Breast epithelium (tissue), 4 donors: Measurements from ENCODE around the gene ERI2. TPM values are rescaled to one million over a fixed set of nuclear protein-coding genes. Genes with fewer than 3 reads are reported as not detected.
"Not testable (repeated sequence)": the region's sequence is repeated elsewhere in the genome, so short reads cannot be mapped to it uniquely, and the experiment has no call there.

Experiments used
- DNase-seq, 2 donors: peaks; one replicate each; pipeline ENCODE4 v3.0.0-alpha.2; 2019; ENCODE audit warnings: low spot score in 2 of 2
- H3K27ac ChIP-seq, 2 donors: fragments of 200-600 bp; sonication (generic) in 1 of 2; one replicate each; pipeline ENCODE4 v1.5.1; 2016 to 2019; ENCODE audit warnings: mild to moderate bottlenecking in 1 of 2
- H3K27me3 ChIP-seq, 2 donors: fragments of 200-600 bp; sonication (generic) in 1 of 2; one replicate each; pipeline versions ENCODE4 v1.5.1 to v1.6.0; 2017 to 2019; ENCODE audit warnings: control low read depth in 1 of 2, mild to moderate bottlenecking in 1 of 2
- H3K36me3 ChIP-seq: fragments of 200-600 bp; one replicate; pipeline ENCODE4 v1.5.1; 2019
- H3K4me1 ChIP-seq, 2 donors: fragments of 200-600 bp; sonication (generic); one replicate each; pipeline ENCODE4 v1.5.1; 2016 to 2019; ENCODE audit warnings: control low read depth in 1 of 2
- H3K4me3 ChIP-seq, 3 donors: fragments of 200-600 bp; sonication (generic); 1 replicate in 2 of 3; 2 replicates in 1 of 3; pipeline ENCODE4 v1.5.1; 2016 to 2019; ENCODE audit warnings: mild to moderate bottlenecking in 3 of 3, moderate library complexity in 2 of 3
- H3K9me3 ChIP-seq, 2 donors: fragments of 200-600 bp; sonication (generic) in 1 of 2; one replicate each; pipeline ENCODE4 v1.5.1; 2016 to 2019; ENCODE audit warnings: control low read depth in 1 of 2
- CTCF ChIP-seq, 3 donors: fragments of 450-650 bp; IDR thresholded peaks; one replicate each; pipeline ENCODE4 v1.5.1; 2016 to 2017; ENCODE audit warnings: antibody characterized with exemption in 3 of 3, mild to moderate bottlenecking in 3 of 3, moderate library complexity in 3 of 3
- POLR2A ChIP-seq: fragments of 450-650 bp; IDR thresholded peaks from one replicate; pipeline ENCODE4 v1.6.1; 2016; ENCODE audit warnings: antibody characterized with exemption, mild to moderate bottlenecking, moderate library complexity
- POLR2AphosphoS5 ChIP-seq, 3 donors: sonication (generic); formaldehyde crosslinking; IDR thresholded peaks; one replicate each; pipeline ENCODE4 v1.6.1; 2017; ENCODE audit warnings: antibody characterized with exemption in 3 of 3
- intact Hi-C: fragments of 100-400 bp; cut with DNase I; formaldehyde crosslinking; loops from one replicate; pipeline ENCODE4 v1.15.1; 2023; ENCODE audit warnings: low total_unique reads
- total RNA-seq, 3 donors: library from RNA; depleted of rRNA; stranded (reverse); fragments of >200 nt; gene quantifications; one replicate each; pipeline ENCODE4 v1.1.0, GENCODE V29; 2016

The ERI2 gene
- total RNA-seq, 3 donors from 2014 or later: 21.8 to 33.2 (median 26.2) TPM

DNA sequence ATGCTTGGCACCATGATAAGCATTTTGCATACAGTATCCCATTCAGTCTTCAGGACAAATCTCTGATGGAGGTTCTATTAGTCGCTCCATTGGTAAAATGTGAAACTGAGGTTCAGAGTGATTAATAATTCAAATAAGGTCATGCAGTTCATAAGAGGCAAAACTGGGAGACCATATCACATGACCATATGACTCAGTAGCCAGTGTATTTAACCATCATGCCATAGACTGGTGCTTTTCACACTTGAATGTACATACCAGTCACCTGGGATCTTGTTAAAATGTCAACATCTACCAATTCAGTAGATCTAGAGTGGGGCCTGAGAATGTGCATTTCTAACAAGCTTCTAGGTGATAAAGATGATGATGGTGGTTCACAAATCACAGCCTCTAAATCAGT, 38.2 kb downstream of the ERI2 start:
- Histone ChIP-seq H3K27me3 (no peaks in the 10 kb centered on the region), H3K4me1 (no peaks in the 10 kb centered on the region), H3K9me3 (no peaks in the 10 kb centered on the region), H3K36me3 (no peaks in the 10 kb centered on the region), H3K27ac (no peak overlapping the region), H3K4me3 (no peak overlapping the region)
- TF ChIP-seq CTCF (IDR thresholded peaks at IDR 0.05): no peak
- TF ChIP-seq POLR2AphosphoS5 (IDR thresholded peaks at IDR 0.05): no peak
- no peak for TF ChIP-seq POLR2A
- DNase-seq: no peak
- intact Hi-C loops: no loop called here

DNA sequence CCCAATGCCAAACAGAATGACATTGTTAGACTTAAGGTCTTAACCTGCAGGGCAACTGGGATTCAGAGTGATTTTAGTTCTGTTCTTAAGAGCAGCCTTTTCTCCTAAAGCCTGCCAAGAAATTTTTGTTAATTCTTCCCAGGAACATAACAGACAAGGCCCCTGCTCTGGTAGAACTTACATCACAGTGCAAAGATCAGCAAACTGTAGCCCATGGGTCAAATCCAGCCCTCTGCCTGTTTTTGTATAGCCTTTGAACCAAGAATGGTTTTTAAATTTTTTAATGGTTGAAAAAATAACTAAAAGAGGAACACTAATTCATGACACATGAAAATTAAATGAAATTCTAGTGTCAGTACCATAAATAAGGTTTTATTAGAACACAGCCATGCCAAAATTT, 38.7 kb downstream of the ERI2 start:
- Histone ChIP-seq H3K27me3 (no peaks in the 10 kb centered on the region), H3K4me3 (no peak overlapping the region), H3K36me3 (no peaks in the 10 kb centered on the region), H3K4me1 (no peaks in the 10 kb centered on the region), H3K27ac (no peak overlapping the region), H3K9me3 (no peaks in the 10 kb centered on the region)
- no peak for TF ChIP-seq POLR2A
- intact Hi-C loops: no loop called here
- no peak for DNase-seq

GRCh38 chr16:20766294-20766693, 40.0 kb downstream of the ERI2 start:
- Histone ChIP-seq H3K27ac (no peak overlapping the region), H3K4me1 (no peaks in the 10 kb centered on the region), H3K9me3 (no peaks in the 10 kb centered on the region), H3K4me3 (no peak overlapping the region), H3K36me3 (no peaks in the 10 kb centered on the region), H3K27me3 (no peaks in the 10 kb centered on the region)
- TF ChIP-seq CTCF (IDR thresholded peaks at IDR 0.05) (no peak), POLR2AphosphoS5 (IDR thresholded peaks at IDR 0.05) (no peak), POLR2A (no peak)
- intact Hi-C loops: no loop called here
- no peak for DNase-seq

- TF ChIP-seq CTCF (IDR thresholded peaks at IDR 0.05) (no peak), POLR2AphosphoS5 (IDR thresholded peaks at IDR 0.05) (no peak), POLR2A (no peak)
- Histone ChIP-seq H3K27ac (no peak overlapping the region), H3K4me3 (no peak overlapping the region), H3K9me3 (no peaks in the 10 kb centered on the region), H3K36me3 (no peaks in the 10 kb centered on the region), H3K27me3 (no peaks in the 10 kb centered on the region), H3K4me1 (no peaks in the 10 kb centered on the region)
- DNase-seq: no peak
- intact Hi-C loops: no loop called here
Measured at GRCh38 chr16:20765732-20766131, 40.5 kb downstream of the ERI2 start.

DNA sequence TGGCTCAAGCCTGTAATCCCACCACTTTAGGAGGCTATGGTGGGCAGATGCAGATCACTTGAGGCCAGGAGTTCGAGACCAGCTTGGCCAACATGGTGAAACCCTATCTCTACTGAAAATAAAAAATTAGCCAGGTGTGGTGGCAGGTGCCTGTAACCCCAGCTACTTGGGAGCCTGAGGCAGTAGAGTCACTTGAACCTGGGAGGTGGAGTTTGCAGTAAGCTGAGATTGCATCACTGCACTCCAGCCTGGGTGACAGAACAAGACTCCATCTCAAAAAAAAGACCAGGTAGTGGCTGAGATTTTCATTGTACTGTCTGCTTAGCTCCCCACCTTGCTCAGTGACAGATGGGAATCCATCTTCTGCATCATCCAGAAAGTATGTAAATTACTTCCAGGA, 41.8 kb downstream of the ERI2 start:
- H3K36me3 ChIP-seq, DNase-seq, H3K27me3 ChIP-seq, H3K27ac ChIP-seq, H3K4me3 ChIP-seq, H3K9me3 ChIP-seq, intact Hi-C loops, H3K4me1 ChIP-seq: not testable (repeated sequence)

DNA sequence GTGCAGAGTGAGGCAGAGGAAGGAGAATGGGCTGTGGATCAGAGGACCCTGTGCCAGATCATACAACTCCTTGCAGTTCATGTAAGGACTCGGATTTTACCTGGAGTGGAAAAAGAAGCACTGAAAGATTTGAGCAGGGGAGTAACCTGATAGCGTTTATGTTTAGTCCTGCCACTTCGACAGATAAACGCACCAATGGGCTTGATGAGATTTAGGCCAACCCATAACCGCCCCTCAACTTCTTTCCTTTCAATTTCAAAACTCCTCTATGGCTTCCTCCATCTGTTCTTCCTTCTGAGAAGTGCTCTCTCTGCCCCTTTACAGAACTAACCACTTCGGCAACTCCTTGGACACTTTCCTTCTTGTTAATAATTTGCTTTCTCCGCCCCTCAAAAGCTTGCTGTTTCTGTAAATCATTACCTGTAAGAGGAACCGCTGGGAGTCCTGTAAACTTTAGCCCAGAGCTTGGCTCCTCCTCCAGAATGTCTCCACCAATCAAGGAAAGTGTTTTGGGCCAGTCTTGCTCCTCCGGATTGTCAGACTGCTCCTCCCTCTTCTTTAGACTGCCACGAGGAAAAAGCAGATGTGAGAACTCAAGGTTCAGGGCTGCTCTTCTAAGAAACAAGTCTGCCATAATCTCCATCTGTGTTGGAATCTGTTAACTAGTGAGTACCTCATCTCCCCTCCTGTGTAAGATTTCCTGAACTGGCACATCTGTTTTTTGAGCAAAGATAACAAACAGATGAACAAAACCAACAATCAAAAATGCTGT, 42.6 kb downstream of the ERI2 start, which contains the start of gene ACSM3:
ACSM3 (plus strand) TSS at position 554 of the 772 bp plus-strand sequence. CDS start 6,021 bp downstream, outside the sequence.
- H3K9me3 ChIP-seq: no peaks in the 10 kb centered on the region
- TF ChIP-seq CTCF (IDR thresholded peaks at IDR 0.05) (no peak), POLR2A (no peak), POLR2AphosphoS5 (IDR thresholded peaks at IDR 0.05) (no peak)
- H3K36me3 ChIP-seq: no peaks in the 10 kb centered on the region
- peak within 1 kb of the TSS; percentile 70 to 82 for H3K27ac ChIP-seq
- no peaks in the 10 kb centered on the region for H3K4me1 ChIP-seq
- intact Hi-C loops: no loop called here
- peak within 1 kb of the TSS; percentile 30 to 63 (median 51) for H3K4me3 ChIP-seq
- no peaks in the 10 kb centered on the region for H3K27me3 ChIP-seq
- DNase-seq: peak in 1 of 2 donors; percentile 68
